Chondrocyte (in vitro differentiated cells): ENCODE data around the gene CCDC144A. TPM values are rescaled to one million over a fixed set of nuclear protein-coding genes. Genes with fewer than 3 reads are reported as not detected.
"Not testable (repeated sequence)": the region's sequence is repeated elsewhere in the genome, so short reads cannot be mapped to it uniquely, and the experiment has no call there.

Source experiments
- DNase-seq: peaks from one replicate; pipeline ENCODE4 v3.0.0; 2021; ENCODE audit warnings: mixed read lengths, low spot score
- H3K27ac Mint-ChIP-seq: one replicate; pipeline ENCODE4 v1.8.0; 2021; ENCODE audit warnings: mild to moderate bottlenecking, moderate library complexity, mixed read lengths; ENCODE audit not compliant: unreplicated experiment
- H3K27me3 Mint-ChIP-seq: 2 replicates; pipeline ENCODE4 v1.8.0; 2021; ENCODE audit warnings: low read depth, mixed read lengths
- H3K36me3 Mint-ChIP-seq: 2 replicates; pipeline ENCODE4 v1.8.0; 2021; ENCODE audit warnings: low read depth, mixed read lengths
- H3K4me1 Mint-ChIP-seq: 2 replicates; pipeline ENCODE4 v1.8.0; 2021; ENCODE audit warnings: low read depth, mild to moderate bottlenecking, mixed read lengths
- H3K4me3 Mint-ChIP-seq: one replicate; pipeline ENCODE4 v1.8.0; 2021; ENCODE audit warnings: mild to moderate bottlenecking, moderate library complexity, mixed read lengths; ENCODE audit not compliant: unreplicated experiment
- H3K9me3 Mint-ChIP-seq: 2 replicates; pipeline ENCODE4 v1.8.0; 2021; ENCODE audit warnings: low read depth, mixed read lengths
- total RNA-seq: library from RNA; stranded (reverse); gene quantifications from 3 replicates; pipeline ENCODE4 v1.2.1, GENCODE V29; 2021
- TF ChIP-seq, protein P1 (sequence below): fragments of 200-600 bp; sonication (generic); IDR thresholded peaks from 2 replicates; pipeline ENCODE4 v1.5.0; 2021; ENCODE audit warnings: antibody characterized with exemption, mild to moderate bottlenecking, moderate library complexity

CCDC144A gene
- total RNA-seq, 1 donor from 2014 or later, result 0.82 TPM

DNA sequence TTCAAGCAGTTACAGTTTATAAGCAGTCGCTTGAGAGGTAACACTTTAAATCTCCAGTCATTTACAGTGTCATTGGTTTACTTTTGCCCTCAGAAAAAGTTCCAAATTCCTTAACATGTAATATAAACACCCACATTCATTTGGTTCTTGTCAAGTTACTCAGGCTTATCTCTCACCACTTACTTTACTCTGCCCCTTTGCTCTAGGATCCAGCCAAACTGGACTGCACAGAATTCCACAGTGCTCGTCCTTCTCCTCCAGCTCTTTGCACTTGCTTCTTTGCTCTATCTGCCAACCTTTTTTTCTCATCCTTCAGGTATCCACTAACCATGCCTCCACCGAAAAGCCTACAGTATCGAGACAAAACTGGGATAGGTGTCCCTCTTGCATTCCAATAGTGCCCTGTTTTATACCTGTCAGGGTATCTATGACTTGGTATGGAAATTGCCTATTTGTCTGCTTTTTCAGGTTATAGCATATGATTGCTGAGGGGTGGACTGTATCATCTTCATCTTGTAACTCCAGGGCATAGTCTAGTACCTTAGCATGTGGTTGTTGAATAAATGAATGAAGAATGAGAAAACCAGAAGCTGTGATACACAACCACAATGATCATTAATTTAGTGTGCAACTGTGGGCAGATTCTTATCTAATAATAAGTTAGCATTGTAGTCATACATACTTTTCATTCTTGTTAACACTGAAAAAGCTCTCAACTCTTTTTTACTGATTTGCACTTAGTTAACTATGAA, 82.5 kb downstream of the CCDC144A start:
- not testable (repeated sequence) for H3K4me1 Mint-ChIP-seq, DNase-seq, H3K36me3 Mint-ChIP-seq, H3K27ac Mint-ChIP-seq, H3K9me3 Mint-ChIP-seq, H3K4me3 Mint-ChIP-seq, H3K27me3 Mint-ChIP-seq

DNA sequence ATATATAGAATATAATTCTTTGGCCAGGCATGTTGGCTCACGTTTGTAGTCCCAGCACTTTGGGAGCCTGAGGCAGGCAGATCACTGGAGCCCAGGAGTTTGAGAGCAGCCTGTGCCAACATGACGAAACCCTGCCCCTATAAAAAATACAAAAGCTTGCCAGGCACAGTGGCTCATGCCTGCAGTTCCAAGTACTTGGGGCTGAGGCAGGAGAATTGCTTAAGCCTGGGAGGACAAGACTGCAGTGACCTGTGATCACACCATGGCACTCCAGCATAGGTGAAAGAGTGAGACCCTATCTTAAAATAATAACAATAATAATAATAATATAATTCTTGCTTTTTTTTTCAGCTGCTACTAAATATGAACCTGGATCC, 83.1 kb downstream of the CCDC144A start:
- not testable (repeated sequence) for H3K27me3 Mint-ChIP-seq, DNase-seq, H3K9me3 Mint-ChIP-seq, H3K36me3 Mint-ChIP-seq, H3K4me1 Mint-ChIP-seq, H3K27ac Mint-ChIP-seq, H3K4me3 Mint-ChIP-seq

DNA sequence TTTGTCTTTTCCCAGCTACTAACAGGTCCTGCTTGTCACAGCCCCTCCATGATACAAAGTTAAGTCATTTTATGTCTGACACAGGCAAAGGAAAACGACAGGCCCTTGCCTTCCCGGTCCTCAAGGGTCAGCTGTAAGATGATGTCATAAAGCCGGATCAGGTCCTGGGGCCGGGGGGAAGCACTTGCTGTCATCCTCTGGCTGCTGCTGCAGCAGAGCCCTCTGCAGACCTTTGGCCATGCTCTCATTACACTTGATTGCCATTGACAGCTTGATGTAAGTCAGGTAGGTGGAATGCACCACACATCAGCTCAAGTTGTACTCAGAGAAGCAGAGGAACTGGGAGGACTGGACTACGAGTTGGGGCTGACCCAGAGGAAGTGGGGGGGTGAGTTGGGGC, 97.8 kb downstream of the CCDC144A start:
- H3K4me3 Mint-ChIP-seq, H3K27ac Mint-ChIP-seq: not testable (repeated sequence)

DNA sequence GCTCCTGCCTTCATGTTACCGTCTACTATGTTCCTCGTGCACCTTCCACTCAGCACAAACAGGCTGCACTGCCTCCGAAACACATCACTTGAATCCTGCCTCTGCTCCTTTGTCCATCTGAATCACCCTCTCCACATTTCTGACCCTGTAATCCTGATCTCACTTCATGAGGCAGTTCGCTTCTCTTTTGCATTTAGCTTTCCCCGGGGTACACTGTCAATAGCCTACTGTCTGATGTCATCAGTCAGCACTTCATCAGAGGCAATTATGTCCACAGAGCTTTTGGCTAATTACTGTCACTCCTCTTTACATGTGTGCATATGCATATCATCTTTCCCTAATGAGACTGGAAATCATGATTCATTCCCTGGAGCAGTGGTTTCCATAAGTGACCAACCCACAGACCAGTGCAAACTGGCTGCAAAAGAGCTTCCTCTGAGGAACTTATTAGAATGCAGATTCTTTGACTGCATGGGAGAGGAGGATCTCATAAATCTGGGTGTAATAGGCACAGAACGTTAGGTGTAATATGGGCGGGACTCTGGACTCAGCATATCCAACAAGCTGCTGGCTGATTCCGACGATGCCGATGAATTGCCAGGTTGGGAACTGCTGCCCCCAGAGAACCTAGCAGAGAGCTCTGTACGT, 99.0 kb downstream of the CCDC144A start:
- not testable (repeated sequence) for H3K4me1 Mint-ChIP-seq, H3K4me3 Mint-ChIP-seq, DNase-seq, H3K9me3 Mint-ChIP-seq, H3K27ac Mint-ChIP-seq, H3K36me3 Mint-ChIP-seq
- H3K27me3 Mint-ChIP-seq, result peaks cover 10% of the 10 kb centered on the region

More for the DNA sequence above, 97.8 kb downstream of the CCDC144A start:
- H3K9me3 Mint-ChIP-seq, H3K4me1 Mint-ChIP-seq, DNase-seq, H3K36me3 Mint-ChIP-seq: not testable (repeated sequence)
- H3K27me3 Mint-ChIP-seq, result peaks cover 12% of the 10 kb centered on the region

DNA sequence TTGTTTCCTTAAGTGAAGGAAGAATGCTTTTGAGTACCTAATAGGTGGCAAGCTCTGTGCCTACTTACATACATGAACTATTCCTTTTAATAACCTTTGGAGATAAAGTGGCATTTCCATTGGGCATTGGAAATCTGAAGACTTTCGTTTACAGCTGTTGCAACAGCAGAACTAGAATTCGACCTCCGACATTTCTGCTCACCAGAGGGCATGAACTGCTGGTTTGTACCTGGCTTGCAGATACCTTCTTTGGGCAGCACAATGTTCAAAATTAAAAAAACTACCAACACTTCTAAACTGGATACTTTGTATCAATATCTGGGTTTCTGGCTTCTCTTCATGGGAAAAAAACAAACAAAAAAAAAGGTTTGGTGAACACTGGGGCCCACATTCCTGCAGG, 99.6 kb downstream of the CCDC144A start:
- H3K27me3 Mint-ChIP-seq, H3K36me3 Mint-ChIP-seq, H3K4me1 Mint-ChIP-seq, H3K4me3 Mint-ChIP-seq, DNase-seq, H3K9me3 Mint-ChIP-seq, H3K27ac Mint-ChIP-seq: not testable (repeated sequence)

DNA sequence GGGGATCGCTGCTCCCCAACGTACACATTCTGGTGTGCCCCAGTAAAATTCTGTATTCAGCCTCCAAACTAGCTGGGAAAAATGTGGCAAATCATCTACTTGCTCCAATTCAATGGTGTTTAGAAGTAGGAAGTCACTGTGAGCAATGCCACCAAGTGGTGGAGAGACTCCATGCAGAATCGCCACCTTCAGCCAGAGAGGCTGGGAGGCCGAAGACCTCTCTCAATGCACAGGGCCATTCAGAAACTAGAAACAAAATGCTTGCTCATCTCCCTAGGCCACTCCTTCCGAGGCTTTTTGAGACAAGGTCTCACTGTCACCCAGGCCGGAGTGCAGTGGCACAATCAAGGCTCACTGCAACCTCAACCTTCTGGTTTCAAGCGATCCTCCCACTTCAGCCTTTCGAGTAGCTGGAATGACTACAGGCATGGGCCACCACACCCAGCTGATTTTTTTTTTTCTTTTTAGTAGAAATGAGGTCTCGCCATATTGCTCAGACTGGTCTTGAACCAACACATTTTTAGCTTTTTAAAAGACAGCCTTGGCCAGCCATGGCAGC, 100.4 kb downstream of the CCDC144A start:
- DNase-seq, H3K4me1 Mint-ChIP-seq, H3K27ac Mint-ChIP-seq, H3K4me3 Mint-ChIP-seq, H3K27me3 Mint-ChIP-seq, H3K9me3 Mint-ChIP-seq, H3K36me3 Mint-ChIP-seq: not testable (repeated sequence)
- TF ChIP-seq, protein P1, sequence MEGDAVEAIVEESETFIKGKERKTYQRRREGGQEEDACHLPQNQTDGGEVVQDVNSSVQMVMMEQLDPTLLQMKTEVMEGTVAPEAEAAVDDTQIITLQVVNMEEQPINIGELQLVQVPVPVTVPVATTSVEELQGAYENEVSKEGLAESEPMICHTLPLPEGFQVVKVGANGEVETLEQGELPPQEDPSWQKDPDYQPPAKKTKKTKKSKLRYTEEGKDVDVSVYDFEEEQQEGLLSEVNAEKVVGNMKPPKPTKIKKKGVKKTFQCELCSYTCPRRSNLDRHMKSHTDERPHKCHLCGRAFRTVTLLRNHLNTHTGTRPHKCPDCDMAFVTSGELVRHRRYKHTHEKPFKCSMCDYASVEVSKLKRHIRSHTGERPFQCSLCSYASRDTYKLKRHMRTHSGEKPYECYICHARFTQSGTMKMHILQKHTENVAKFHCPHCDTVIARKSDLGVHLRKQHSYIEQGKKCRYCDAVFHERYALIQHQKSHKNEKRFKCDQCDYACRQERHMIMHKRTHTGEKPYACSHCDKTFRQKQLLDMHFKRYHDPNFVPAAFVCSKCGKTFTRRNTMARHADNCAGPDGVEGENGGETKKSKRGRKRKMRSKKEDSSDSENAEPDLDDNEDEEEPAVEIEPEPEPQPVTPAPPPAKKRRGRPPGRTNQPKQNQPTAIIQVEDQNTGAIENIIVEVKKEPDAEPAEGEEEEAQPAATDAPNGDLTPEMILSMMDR, result peak; percentile 37

DNA sequence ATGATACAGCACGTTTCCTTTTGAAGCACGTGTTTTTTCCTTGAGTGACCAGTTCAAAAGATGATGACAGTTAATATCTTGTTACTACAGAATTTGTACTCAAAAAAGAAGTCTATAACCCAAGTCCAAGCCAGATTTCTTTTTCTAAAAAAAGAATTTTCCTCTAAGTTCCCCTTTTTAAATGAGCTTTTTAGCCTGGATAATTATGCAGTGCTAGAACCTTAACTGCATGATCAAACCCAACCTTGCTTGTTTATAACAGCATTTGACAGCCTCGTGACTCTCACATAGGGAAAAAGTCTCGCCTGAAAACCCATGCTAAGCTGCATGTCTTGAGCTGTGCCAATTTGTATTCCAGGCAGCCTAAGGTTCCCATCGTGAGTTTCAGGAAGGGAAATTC, 104.2 kb downstream of the CCDC144A start:
- H3K4me3 Mint-ChIP-seq, H3K36me3 Mint-ChIP-seq, H3K9me3 Mint-ChIP-seq, DNase-seq, H3K27ac Mint-ChIP-seq, H3K27me3 Mint-ChIP-seq, H3K4me1 Mint-ChIP-seq: not testable (repeated sequence)

DNA sequence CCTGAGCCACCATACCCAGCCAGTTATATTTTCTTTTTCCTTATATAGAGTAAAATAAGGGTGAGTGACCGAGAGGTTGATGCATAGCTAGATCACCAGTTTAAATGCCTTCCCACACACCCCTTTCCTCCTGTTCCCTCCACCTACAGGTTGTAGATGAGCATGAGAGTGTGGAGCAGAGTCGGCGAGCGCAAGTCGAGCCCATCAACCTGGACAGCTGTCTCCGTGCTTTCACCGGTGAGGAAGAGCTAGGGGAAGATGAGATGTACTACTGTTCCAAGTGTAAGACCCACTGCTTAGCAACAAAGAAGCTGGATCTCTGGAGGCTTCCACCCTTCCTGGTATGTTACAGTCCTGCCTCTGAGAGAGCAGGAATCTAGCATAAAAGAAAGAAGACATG, 105.9 kb downstream of the CCDC144A start:
- H3K27me3 Mint-ChIP-seq, H3K27ac Mint-ChIP-seq, H3K36me3 Mint-ChIP-seq, H3K4me3 Mint-ChIP-seq, H3K9me3 Mint-ChIP-seq, DNase-seq, H3K4me1 Mint-ChIP-seq: not testable (repeated sequence)

DNA sequence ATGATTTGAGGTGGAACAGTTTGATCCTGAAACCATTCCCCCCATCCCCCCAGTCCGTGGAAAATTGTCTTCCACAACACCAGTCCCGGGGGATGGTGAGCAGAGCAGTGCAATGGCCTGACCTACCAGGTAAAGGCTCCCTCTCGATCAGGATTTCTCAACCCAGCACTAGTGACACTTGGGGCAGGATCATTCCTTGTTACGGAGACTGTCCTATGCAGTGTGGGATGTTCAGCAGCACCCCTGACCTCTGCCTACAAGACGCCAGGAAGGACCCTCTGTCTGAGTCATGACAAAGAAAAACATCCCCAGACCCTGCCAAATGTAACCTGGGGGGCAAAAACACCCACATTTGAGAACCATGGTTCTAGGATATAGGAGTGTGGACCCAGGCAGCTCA, 114.8 kb downstream of the CCDC144A start:
- H3K36me3 Mint-ChIP-seq, DNase-seq, H3K27ac Mint-ChIP-seq, H3K4me1 Mint-ChIP-seq, H3K9me3 Mint-ChIP-seq, H3K4me3 Mint-ChIP-seq: not testable (repeated sequence)
- peaks cover 13% of the 10 kb centered on the region for H3K27me3 Mint-ChIP-seq

DNA sequence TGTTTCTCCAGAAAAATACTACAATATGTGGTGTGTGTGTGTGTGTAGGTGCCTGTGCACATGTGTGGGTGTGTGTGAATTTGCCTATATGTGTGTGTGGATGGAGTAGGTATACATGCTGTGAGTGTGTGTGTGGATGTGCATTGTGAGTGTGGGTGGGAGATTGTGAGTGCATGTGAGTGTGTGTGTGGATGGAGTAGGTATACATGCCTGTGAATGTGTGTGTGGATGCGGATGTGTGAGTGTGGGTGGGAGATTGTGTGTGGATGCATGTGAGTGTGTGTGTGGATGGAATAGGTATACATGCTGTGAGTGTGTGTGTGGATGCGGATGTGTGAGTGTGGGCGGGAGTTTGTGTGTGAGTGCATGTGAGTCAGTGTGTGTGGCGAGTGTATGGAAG, 116.6 kb downstream of the CCDC144A start:
- H3K4me3 Mint-ChIP-seq, DNase-seq, H3K4me1 Mint-ChIP-seq, H3K9me3 Mint-ChIP-seq, H3K27ac Mint-ChIP-seq, H3K36me3 Mint-ChIP-seq: not testable (repeated sequence)
- peaks cover 18% of the 10 kb centered on the region for H3K27me3 Mint-ChIP-seq

DNA sequence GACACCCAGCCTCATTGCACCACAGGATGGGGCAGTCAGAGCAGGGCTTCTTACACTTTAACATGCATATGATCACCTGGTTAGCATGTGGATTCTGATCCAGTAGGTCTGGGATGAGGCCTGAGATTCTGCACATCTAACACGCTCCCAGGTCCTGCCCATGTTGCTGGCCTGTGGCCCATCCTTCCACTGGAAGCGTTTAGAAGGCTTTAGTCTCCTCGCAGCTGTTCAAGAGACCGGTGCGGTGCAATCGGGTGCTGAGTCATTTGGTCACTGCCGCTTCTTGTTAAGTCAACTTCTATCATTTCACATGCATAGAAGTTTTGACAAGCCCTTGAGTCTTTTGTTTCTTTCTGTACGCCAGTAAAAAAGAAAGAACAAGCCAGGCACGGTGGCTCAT, 117.6 kb downstream of the CCDC144A start:
- not testable (repeated sequence) for H3K4me3 Mint-ChIP-seq, H3K36me3 Mint-ChIP-seq, DNase-seq, H3K27ac Mint-ChIP-seq, H3K9me3 Mint-ChIP-seq, H3K4me1 Mint-ChIP-seq
- H3K27me3 Mint-ChIP-seq, result peaks cover 14% of the 10 kb centered on the region

DNA sequence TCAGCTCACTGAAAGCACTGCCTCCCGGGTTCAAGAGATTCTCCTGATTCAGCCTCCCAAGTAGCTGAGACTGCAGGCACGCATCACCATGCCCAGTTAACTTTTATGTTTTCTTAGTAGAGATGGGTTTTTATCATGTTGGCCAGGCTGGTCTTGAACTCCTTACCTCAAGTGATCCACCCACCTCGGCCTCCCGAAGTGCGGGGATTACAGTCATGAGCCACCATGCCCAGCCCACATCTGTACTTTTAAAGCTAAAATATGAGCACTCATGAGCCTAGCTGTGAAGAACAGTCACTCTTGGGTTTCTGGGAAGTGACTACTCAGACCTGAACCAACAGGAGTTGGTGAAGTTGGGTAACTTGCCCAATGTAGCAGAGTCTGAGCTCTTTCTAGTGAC, 120.2 kb downstream of the CCDC144A start:
- DNase-seq, H3K36me3 Mint-ChIP-seq, H3K27ac Mint-ChIP-seq, H3K9me3 Mint-ChIP-seq, H3K4me1 Mint-ChIP-seq, H3K4me3 Mint-ChIP-seq: not testable (repeated sequence)
- H3K27me3 Mint-ChIP-seq, result peaks cover 14% of the 10 kb centered on the region
